ENCODE results near the gene MAB21L4. TPM values are rescaled to one million over a fixed set of nuclear protein-coding genes. Genes with fewer than 3 reads are reported as not detected.

MAB21L4 gene
- total RNA-seq, 6 experiments from 2014 or later: 3.7 to 17.0 (median 5.2) TPM

- Histone ChIP-seq H3K27ac (no peak overlapping the region), H3K4me1 (peaks cover 0 to 8% (median 0%) of the 10 kb centered on the region in 4 donors), H3K27me3 (no peaks in the 10 kb centered on the region), H3K4me3 (no peak overlapping the region), H3K9me3 (no peaks in the 10 kb centered on the region), H3K36me3 (no peaks in the 10 kb centered on the region)
- DNase-seq: no peak
- ATAC-seq: peak in 1 of 4 donors; percentile 14
- TF ChIP-seq, protein P1, sequence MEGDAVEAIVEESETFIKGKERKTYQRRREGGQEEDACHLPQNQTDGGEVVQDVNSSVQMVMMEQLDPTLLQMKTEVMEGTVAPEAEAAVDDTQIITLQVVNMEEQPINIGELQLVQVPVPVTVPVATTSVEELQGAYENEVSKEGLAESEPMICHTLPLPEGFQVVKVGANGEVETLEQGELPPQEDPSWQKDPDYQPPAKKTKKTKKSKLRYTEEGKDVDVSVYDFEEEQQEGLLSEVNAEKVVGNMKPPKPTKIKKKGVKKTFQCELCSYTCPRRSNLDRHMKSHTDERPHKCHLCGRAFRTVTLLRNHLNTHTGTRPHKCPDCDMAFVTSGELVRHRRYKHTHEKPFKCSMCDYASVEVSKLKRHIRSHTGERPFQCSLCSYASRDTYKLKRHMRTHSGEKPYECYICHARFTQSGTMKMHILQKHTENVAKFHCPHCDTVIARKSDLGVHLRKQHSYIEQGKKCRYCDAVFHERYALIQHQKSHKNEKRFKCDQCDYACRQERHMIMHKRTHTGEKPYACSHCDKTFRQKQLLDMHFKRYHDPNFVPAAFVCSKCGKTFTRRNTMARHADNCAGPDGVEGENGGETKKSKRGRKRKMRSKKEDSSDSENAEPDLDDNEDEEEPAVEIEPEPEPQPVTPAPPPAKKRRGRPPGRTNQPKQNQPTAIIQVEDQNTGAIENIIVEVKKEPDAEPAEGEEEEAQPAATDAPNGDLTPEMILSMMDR (IDR thresholded peaks at IDR 0.05): no peak
- no peak for TF ChIP-seq POLR2A (IDR thresholded peaks at IDR 0.05)
- WGBS (ENCODE audit: insufficient coverage, low coverage, low lambda C conversion rate, missing lambda C conversion rate): 20% methylated on average over 1 of the region's 21 CpGs
- intact Hi-C loops (cut with DNase I): loop anchor here in 1 of 2 donors (10.0 kb wide), 1 partner anchor 82 kb away; the partner anchor contains the start of gene SNED1
Observed at GRCh38 chr2:240912878-240913809, 17.2 kb upstream of the MAB21L4 start.

DNA sequence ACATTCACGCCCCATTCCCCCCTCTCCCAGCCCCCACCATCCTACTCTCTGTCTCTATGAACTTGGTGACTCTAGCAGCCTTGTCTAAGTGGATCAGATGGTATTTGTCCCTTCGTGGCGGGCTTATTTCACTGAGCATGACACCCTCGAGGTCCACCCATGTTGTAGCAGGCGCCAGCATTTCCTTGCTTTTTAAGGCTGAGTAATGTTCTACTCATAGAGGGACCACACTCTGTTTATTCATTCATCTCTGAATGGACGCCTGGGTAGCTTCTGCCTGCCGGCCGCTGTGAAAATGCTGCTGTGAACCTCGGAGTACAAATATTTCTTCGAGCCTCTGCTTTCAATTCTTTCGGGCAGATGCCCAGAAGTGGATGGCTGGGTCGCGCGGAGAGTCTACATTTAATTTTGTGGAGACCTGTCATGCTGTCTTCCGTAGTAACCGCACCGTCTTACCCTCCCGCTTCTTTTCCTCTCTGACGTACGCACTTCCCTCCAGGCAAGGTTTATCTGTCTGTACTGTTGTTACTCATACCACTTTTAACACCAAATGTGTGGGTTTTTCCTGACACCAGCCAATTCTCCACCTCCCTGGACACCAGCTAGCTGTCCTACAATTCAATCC, 15.8 kb upstream of the MAB21L4 start:
- H3K9me3 ChIP-seq: no peaks in the 10 kb centered on the region
- ATAC-seq: peak in 2 of 4 donors; percentile 16 to 23
- DNase-seq: no peak
- TF ChIP-seq POLR2A (IDR thresholded peaks at IDR 0.05): no peak
- TF ChIP-seq, protein P1 (IDR thresholded peaks at IDR 0.05): no peak
- H3K36me3 ChIP-seq: no peaks in the 10 kb centered on the region
- peaks cover 0 to 8% (median 0%) of the 10 kb centered on the region in 4 donors for H3K4me1 ChIP-seq
- no peak overlapping the region for H3K4me3 ChIP-seq
- H3K27ac ChIP-seq: no peak overlapping the region
- 80% methylated on average over 18 of the region's 20 CpGs for WGBS (ENCODE audit: insufficient coverage, low coverage, low lambda C conversion rate, missing lambda C conversion rate)
- no peaks in the 10 kb centered on the region for H3K27me3 ChIP-seq
- intact Hi-C loops (cut with DNase I): loop anchor here in 1 of 2 donors (10.0 kb wide), 1 partner anchor 83 kb away; the partner anchor contains the start of gene SNED1

- Histone ChIP-seq H3K36me3 (no peaks in the 10 kb centered on the region), H3K27ac (no peak overlapping the region), H3K4me1 (peaks cover 0 to 8% (median 0%) of the 10 kb centered on the region in 4 donors), H3K9me3 (no peaks in the 10 kb centered on the region), H3K4me3 (no peak overlapping the region), H3K27me3 (no peaks in the 10 kb centered on the region)
- intact Hi-C loops (cut with DNase I): no loop called here
- 64% methylated on average over 6 of the region's 17 CpGs for WGBS (ENCODE audit: insufficient coverage, low coverage, low lambda C conversion rate, missing lambda C conversion rate)
- DNase-seq (no peak), ATAC-seq (no peak)
- TF ChIP-seq, protein P1 (IDR thresholded peaks at IDR 0.05): no peak
- TF ChIP-seq POLR2A (IDR thresholded peaks at IDR 0.05): no peak
Observed at GRCh38 chr2:240909216-240909974, 13.4 kb upstream of the MAB21L4 start.

- ATAC-seq: no peak
- no peaks in the 10 kb centered on the region for H3K4me1 ChIP-seq
- 62% methylated on average over 13 of the region's 22 CpGs for WGBS (ENCODE audit: insufficient coverage, low coverage, low lambda C conversion rate, missing lambda C conversion rate)
Observed at GRCh38 chr2:240906911-240907590, 11.1 kb upstream of the MAB21L4 start.

More at GRCh38 chr2:240906911-240907590, 11.1 kb upstream of the MAB21L4 start:
- no peak overlapping the region for H3K4me3 ChIP-seq
- TF ChIP-seq, protein P1 (IDR thresholded peaks at IDR 0.05): no peak
- no peak for TF ChIP-seq POLR2A (IDR thresholded peaks at IDR 0.05)
- no peaks in the 10 kb centered on the region for H3K9me3 ChIP-seq
- intact Hi-C loops (cut with DNase I): no loop called here
- no peak overlapping the region for H3K27ac ChIP-seq
- no peaks in the 10 kb centered on the region for H3K36me3 ChIP-seq
- no peak for DNase-seq
- H3K27me3 ChIP-seq: no peaks in the 10 kb centered on the region
